PFSK-1 (cell line): ENCODE data around the gene RPN1.

Experiments used
- FOXP2 ChIP-seq: optimal IDR thresholded peaks from 2 replicates; pipeline ENCODE3; 2011; ENCODE audit warnings: borderline replicate concordance, control low read depth, inconsistent platforms; ENCODE audit not compliant: insufficient read depth; ENCODE audit errors: extremely low read length, extremely low read depth
- POLR2AphosphoS5 ChIP-seq: IDR thresholded peaks from 2 replicates; pipeline ENCODE4 v1.6.1; 2012; ENCODE audit warnings: low read depth, mild to moderate bottlenecking, control low read depth, low read length, moderate library complexity
- SIN3A ChIP-seq: IDR thresholded peaks from 2 replicates; pipeline ENCODE4 v1.6.1; 2012; ENCODE audit warnings: mild to moderate bottlenecking, low read length, moderate library complexity, borderline replicate concordance; ENCODE audit not compliant: insufficient read depth
- TF ChIP-seq, protein P1 (sequence below), 2 experiments: IDR thresholded peaks; 2 replicates each; pipeline versions ENCODE4 v1.6.1 to v1.8.0; 2011 to 2012; ENCODE audit warnings: low read depth in 2 of 2, low read length in 2 of 2, control low read depth in 1 of 2, inconsistent platforms in 1 of 2, mild to moderate bottlenecking in 1 of 2, moderate library complexity in 1 of 2; ENCODE audit not compliant: insufficient read depth in 1 of 2

- no peak for TF ChIP-seq FOXP2
- no peak for TF ChIP-seq POLR2AphosphoS5
- no peak for TF ChIP-seq SIN3A
- TF ChIP-seq, protein P1, sequence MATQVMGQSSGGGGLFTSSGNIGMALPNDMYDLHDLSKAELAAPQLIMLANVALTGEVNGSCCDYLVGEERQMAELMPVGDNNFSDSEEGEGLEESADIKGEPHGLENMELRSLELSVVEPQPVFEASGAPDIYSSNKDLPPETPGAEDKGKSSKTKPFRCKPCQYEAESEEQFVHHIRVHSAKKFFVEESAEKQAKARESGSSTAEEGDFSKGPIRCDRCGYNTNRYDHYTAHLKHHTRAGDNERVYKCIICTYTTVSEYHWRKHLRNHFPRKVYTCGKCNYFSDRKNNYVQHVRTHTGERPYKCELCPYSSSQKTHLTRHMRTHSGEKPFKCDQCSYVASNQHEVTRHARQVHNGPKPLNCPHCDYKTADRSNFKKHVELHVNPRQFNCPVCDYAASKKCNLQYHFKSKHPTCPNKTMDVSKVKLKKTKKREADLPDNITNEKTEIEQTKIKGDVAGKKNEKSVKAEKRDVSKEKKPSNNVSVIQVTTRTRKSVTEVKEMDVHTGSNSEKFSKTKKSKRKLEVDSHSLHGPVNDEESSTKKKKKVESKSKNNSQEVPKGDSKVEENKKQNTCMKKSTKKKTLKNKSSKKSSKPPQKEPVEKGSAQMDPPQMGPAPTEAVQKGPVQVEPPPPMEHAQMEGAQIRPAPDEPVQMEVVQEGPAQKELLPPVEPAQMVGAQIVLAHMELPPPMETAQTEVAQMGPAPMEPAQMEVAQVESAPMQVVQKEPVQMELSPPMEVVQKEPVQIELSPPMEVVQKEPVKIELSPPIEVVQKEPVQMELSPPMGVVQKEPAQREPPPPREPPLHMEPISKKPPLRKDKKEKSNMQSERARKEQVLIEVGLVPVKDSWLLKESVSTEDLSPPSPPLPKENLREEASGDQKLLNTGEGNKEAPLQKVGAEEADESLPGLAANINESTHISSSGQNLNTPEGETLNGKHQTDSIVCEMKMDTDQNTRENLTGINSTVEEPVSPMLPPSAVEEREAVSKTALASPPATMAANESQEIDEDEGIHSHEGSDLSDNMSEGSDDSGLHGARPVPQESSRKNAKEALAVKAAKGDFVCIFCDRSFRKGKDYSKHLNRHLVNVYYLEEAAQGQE (IDR thresholded peaks at IDR 0.05; ENCODE audit: insufficient read depth in 1 of 2, low read depth in 2 of 2, low read length in 2 of 2) = no peak
These were observed 74.8 kb downstream of the RPN1 start for GRCh38 chr3:128575777-128576176.
